Erythroblast (primary cell): ENCODE results near the gene TMEM181.

Experiments used
- GATA1 ChIP-seq: IDR thresholded peaks from 2 replicates; pipeline ENCODE4 v1.6.1; 2011; ENCODE audit warnings: low read depth, mild to moderate bottlenecking, control low read depth, low read length, moderate library complexity
- POLR2A ChIP-seq: IDR thresholded peaks from 2 replicates; pipeline ENCODE4 v1.6.1; 2011; ENCODE audit warnings: mild to moderate bottlenecking, low read length

DNA sequence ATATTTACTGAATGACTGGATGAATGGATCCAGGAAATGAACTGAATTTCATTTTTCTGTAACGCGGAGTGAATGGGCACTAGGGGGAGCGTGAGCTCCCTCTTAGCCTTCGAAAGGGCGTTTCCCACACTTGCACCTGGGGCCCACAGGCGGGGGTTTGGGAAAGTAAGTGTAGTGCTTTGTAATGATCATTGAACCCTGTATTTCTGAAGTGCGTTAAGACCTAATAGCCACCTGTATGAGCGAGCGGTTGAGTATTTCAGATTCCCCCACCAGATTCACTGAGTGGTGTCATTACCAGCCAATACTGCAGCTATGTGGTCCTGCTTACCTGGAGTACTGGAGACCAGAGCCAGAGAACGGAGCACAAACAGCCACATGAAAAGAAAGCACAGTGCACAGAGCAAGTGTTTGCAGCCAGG is 100.5 kb downstream of the TMEM181 start:
- TF ChIP-seq POLR2A = no peak
- TF ChIP-seq GATA1 = no peak
